SH-SY5Y (cell line): ENCODE data around the gene NELL2.

ENCODE experiments used
- GATA2 ChIP-seq: IDR thresholded peaks from 2 replicates; pipeline ENCODE4 v1.6.1; 2011; ENCODE audit warnings: mild to moderate bottlenecking, low read depth, low read length
- GATA3 ChIP-seq: IDR thresholded peaks from 2 replicates; pipeline ENCODE4 v1.6.1; 2011; ENCODE audit warnings: low read depth, mild to moderate bottlenecking, low read length, moderate library complexity

Gene NELL2

DNA sequence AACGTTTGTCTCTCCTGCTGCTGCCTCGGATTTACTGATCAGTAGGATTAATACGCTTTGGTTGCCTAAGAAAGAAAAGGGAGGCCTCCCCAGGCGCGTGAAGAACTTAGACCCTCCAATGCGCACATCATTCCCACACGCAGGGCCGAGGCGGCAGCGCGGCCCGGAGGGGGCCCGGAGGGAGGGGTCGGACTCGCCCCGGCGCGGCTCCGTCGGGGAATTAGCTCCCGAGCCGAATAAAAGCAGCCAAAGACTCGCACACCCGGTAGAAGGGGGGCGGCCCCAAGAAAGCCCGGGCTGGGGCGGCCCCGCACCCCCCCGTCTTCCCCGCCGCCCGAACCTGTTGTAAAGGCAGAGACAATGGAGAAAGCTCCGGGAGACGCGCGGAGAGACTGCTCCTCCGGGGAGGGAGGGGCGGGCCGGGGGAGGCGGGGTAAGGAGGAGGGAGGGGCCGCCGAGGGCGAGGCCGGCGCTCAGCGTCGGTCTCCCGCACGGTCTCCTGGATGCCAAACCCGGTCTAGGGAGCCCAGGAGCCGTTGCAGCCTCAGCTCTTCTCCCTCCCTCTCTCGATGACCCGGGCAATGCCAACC is at the start of gene NELL2:
NELL2 (minus strand) TSS at position 362 of the 590 bp plus-strand sequence. CDS start 446 bp downstream, outside the sequence.
- TF ChIP-seq GATA2 (no peak), GATA3 (no peak)

DNA sequence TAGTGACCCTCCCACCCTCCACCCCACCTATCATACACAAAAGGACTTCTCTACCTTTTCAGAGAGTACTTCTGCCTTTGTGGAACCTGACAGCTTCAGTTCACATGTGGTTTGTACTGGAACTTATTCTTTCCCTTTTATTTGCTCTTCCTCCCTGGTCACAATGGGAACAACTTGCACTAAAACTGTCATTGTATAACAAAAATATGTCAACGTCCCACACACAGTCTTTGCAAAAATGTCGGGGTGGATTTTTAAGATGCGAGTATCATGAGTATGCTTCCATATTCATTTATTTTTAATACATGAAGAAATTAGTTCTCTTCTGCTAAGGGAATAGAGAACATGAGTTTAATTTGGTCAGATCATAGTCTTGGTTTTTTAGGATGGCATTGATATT is 45.6 kb upstream of the NELL2 start:
- TF ChIP-seq GATA2 (no peak), GATA3 (no peak)

- no peak for TF ChIP-seq GATA3
- TF ChIP-seq GATA2, result no peak
These were observed 41.0 kb upstream of the NELL2 start for GRCh38 chr12:44917141-44917540.

DNA sequence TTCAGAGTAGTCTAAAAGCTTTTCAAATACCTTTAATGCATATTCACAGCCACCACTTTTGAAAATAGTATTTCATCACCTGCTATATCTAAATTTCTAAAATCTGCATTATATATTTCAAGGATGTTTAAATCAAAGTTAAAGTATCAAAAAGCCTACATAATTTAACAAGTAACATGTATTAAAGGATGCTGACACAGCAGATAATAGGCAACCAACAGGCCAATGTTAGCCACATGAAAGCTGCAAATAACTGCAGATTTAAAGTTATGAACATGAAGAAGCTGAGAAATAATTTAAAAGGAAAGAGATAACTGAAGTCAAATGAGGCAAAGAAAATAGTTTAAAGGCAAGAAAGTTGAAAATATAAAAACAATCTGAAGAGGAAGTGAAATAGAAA is 39.8 kb upstream of the NELL2 start:
- TF ChIP-seq GATA2, result no peak
- no peak for TF ChIP-seq GATA3

GRCh38 chr12:44904321-44904720 is 28.2 kb upstream of the NELL2 start:
- no peak for TF ChIP-seq GATA3
- no peak for TF ChIP-seq GATA2

DNA sequence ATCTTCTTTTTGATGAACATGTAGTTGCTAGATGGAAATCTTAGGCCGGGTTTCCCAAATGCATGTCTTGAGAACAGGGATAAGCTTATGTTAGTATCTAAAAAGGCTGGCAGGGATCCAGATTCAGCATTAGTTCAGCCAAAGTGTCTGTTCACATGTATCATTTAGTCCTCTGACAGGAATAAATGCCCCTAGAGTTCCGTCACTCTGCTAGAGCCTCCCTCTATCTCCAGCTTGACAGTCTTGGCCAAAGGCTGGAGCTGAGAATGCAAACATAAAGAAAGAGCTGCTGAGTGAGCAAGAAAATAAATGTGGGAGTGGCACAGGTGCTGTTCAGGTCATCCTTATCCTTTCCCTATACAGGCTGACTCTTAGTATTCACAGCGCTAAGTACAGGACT is 13.8 kb upstream of the NELL2 start:
- no peak for TF ChIP-seq GATA3
- no peak for TF ChIP-seq GATA2

DNA sequence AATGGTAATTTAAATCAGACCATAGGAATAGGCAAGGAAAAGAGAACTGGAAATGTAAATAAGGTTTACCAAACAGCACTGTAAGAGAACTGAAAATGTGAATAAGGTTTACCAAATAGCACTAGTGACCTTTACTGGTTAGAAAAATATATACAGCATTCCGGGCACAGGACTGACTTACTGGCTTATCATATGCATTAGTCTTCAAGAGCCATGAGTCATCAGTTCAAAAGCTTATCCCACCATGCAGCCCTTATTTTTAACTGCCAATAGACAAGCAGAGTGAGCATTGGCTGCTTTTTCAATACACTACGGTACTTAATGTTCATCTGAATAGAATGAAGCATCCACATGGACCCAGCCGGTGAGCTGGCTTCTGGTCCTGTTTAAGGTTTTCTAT is 13.0 kb upstream of the NELL2 start:
- TF ChIP-seq GATA3 (no peak), GATA2 (no peak)

DNA sequence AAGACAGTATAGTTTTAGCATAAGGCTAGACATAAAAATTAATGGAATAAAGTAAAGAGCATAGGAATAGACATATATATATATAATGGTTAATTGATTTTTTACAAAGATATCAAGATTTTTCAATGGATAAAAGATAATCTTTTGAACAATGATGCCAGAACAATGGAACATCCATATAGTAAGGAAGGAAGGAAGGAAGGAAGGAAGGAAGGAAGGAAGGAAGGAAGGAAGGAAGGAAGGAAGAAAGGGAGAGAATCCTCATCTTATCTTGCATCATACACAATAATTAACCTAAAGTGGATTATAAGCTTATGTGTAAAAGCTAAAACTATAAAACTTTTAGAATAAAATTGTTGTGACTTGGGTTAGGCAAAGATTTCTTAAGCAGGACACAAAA is 9.8 kb upstream of the NELL2 start:
- no peak for TF ChIP-seq GATA3
- no peak for TF ChIP-seq GATA2

- TF ChIP-seq GATA2 (no peak), GATA3 (no peak)
These were observed 5.1 kb upstream of the NELL2 start for GRCh38 chr12:44881197-44881596.

- TF ChIP-seq GATA2 (no peak), GATA3 (no peak)
These were observed 662 bp upstream of the NELL2 start for GRCh38 chr12:44876544-44877410.

DNA sequence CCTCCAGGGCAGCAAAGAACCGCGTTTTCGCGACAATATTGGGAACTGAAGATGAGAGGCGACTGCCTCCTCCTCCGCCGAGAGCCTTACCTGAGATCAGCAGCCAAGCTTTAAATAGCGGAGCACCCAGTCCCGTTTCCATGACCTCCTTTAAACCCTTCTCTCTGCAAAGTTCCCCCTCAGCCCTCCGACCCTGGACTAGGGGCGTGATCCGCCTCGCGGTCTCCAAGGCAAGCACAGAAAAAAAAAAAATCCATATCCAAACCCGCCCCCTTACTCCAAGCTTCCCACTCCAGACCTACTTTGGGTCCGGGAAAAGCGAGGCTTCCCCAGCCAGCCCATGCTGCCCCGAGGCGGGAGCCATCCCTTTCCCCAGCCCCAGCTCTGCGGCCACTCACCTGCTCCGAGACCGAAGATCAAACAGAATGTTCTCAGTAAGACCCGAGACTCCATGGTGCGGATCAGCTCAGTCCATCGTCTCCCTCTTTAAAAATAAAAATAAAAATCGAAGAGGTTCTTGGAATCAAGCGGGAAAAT is 630 bp downstream of the NELL2 start:
- TF ChIP-seq GATA3 (no peak), GATA2 (no peak)

- TF ChIP-seq GATA3 (no peak), GATA2 (peak; percentile 69)
These were observed 1.1 kb downstream of the NELL2 start for GRCh38 chr12:44874981-44875416.

- no peak for TF ChIP-seq GATA2
- no peak for TF ChIP-seq GATA3
These were observed 2.2 kb downstream of the NELL2 start for GRCh38 chr12:44873898-44874297.

DNA sequence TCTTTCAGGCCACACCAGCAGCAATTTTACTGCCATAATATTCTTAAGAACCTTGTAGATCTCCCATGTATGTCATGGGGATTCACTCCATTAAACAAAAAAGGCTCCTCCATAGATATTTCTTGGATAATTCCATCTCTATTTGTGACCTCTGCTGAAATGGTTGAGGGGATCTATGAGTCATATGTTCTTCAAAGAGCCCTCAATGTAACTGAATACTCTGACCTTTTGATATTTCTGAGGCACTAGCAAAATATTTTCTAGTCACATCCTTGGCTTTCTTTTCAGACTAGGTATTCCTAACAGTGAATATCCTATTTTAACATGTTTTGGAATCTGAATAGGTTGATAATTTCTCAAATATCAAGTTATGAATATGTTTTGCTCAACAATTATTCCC is 6.6 kb downstream of the NELL2 start:
- no peak for TF ChIP-seq GATA3

DNA sequence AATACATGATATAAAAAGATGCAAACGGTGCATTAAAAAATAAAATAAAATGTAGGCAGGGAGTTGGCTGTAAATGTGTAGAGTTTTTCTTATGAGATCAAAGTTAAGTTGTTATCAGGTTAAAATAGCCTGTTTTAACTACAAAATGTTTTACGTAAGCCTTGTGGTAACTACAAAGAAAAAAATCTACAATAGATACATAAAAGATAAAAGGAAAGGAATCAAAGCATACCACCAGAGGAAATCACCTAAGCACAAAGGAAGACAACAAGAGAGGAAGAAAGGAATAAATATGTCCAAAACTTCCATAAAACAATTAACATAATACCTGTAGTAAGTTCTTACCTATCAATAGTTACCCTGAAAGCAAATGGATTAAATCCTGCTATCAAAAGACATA is 12.2 kb downstream of the NELL2 start:
- no peak for TF ChIP-seq GATA3
- TF ChIP-seq GATA2, result no peak
